ENCODE results near the gene DNAJC16. TPM values are rescaled to one million over a fixed set of nuclear protein-coding genes. Genes with fewer than 3 reads are reported as not detected.
"Not testable (repeated sequence)": the region's sequence is repeated elsewhere in the genome, so short reads cannot be mapped to it uniquely, and the experiment has no call there.

Gene DNAJC16
- total RNA-seq, 1 donor from 2014 or later = 35.9 TPM

DNA sequence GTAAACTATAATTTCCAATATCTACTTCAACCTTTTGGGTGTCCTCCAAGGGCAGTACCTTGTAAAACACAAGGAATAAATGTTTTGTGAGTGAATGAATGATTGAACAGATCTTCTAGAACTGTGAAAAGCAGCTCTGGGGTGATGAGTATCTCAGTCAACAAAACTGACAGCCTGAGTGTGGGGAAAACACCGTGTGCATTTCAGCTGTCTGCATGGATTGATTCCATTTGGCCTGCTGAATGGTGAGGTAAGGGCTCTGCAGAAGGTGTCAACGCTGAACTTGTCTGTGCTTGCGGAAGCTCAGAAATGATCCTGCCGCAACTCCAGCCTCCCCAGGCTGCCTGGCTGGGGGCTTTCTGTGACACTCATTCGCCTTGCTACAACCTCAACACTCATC is 65.6 kb downstream of the DNAJC16 start:
- DNase-seq = no peak
- H3K36me3 Mint-ChIP-seq (ENCODE audit: low read depth) = peaks cover 11% of the 10 kb centered on the region
- ChIA-PET POLR2A (interaction anchor here (0.6 to 1.0 kb wide), 3 partner anchors 13 to 24 kb away, joined by 3 to 9 read pairs (median 4); no protein-coding TSS in a partner anchor), CTCF (no interaction called here)
- H3K9me3 Mint-ChIP-seq = no peaks in the 10 kb centered on the region
- no peak for ATAC-seq (ENCODE audit: low read depth)
- intact Hi-C loops (cut with micrococcal nuclease) = no loop called here
- TF ChIP-seq CTCF (IDR thresholded peaks at IDR 0.05) = no peak
- H3K27ac Mint-ChIP-seq = no peak overlapping the region
- no peaks in the 10 kb centered on the region for H3K4me1 Mint-ChIP-seq
- H3K27me3 Mint-ChIP-seq = no peaks in the 10 kb centered on the region
- H3K4me3 Mint-ChIP-seq = no peak overlapping the region

- ChIA-PET CTCF (interaction anchor here (1.0 to 2.5 kb wide), 2 partner anchors 14 to 145 kb away, joined by 3 to 11 read pairs; no protein-coding TSS in a partner anchor), POLR2A (interaction anchor here (0.6 to 1.0 kb wide), 4 partner anchors 12 to 89 kb away, joined by 3 to 11 read pairs (median 3); no protein-coding TSS in a partner anchor)
- Mint-ChIP-seq H3K9me3 (no peaks in the 10 kb centered on the region), H3K36me3 (ENCODE audit: low read depth) (no peaks in the 10 kb centered on the region), H3K27ac (no peak overlapping the region), H3K27me3 (no peaks in the 10 kb centered on the region), H3K4me1 (no peaks in the 10 kb centered on the region), H3K4me3 (no peak overlapping the region)
- no peak for TF ChIP-seq CTCF (IDR thresholded peaks at IDR 0.05)
- ATAC-seq (ENCODE audit: low read depth) (no peak), DNase-seq (no peak)
- intact Hi-C loops (cut with micrococcal nuclease) = loop anchor here (1.0 kb wide), 1 partner anchor 145 kb away; no protein-coding TSS in a partner anchor
Observed at GRCh38 chr1:15595809-15596617, 69.4 kb downstream of the DNAJC16 start.

DNA sequence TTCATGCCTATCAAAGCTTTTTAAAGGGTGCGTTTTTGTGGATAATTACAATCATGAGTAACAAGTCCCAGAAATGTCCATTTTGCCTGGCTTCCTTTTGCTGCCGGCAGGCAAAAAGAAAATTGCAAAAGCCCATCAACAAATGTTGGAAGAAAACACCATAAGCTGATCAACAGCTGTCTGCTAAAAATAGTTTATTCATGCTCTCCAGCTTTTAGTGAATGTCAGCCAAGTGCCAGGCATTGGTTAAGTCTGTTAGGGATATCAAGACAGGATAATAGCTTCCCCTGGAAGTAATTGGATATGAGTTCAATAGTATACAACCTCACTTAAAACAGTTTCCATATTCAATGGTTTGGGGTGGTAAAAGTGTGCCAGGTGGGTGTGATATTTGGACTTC is 71.8 kb downstream of the DNAJC16 start:
- Mint-ChIP-seq H3K4me3 (no peak overlapping the region), H3K9me3 (no peaks in the 10 kb centered on the region), H3K36me3 (ENCODE audit: low read depth) (no peaks in the 10 kb centered on the region), H3K27ac (no peak overlapping the region), H3K4me1 (peaks cover 6% of the 10 kb centered on the region), H3K27me3 (no peaks in the 10 kb centered on the region)
- ChIA-PET CTCF (interaction anchor here (0.6 to 1.4 kb wide), 3 partner anchors 14 to 143 kb away, joined by 3 read pairs; no protein-coding TSS in a partner anchor), POLR2A (no interaction called here)
- no peak for TF ChIP-seq CTCF (IDR thresholded peaks at IDR 0.05)
- ATAC-seq (ENCODE audit: low read depth) = no peak
- intact Hi-C loops (cut with micrococcal nuclease) = no loop called here
- no peak for DNase-seq

DNA sequence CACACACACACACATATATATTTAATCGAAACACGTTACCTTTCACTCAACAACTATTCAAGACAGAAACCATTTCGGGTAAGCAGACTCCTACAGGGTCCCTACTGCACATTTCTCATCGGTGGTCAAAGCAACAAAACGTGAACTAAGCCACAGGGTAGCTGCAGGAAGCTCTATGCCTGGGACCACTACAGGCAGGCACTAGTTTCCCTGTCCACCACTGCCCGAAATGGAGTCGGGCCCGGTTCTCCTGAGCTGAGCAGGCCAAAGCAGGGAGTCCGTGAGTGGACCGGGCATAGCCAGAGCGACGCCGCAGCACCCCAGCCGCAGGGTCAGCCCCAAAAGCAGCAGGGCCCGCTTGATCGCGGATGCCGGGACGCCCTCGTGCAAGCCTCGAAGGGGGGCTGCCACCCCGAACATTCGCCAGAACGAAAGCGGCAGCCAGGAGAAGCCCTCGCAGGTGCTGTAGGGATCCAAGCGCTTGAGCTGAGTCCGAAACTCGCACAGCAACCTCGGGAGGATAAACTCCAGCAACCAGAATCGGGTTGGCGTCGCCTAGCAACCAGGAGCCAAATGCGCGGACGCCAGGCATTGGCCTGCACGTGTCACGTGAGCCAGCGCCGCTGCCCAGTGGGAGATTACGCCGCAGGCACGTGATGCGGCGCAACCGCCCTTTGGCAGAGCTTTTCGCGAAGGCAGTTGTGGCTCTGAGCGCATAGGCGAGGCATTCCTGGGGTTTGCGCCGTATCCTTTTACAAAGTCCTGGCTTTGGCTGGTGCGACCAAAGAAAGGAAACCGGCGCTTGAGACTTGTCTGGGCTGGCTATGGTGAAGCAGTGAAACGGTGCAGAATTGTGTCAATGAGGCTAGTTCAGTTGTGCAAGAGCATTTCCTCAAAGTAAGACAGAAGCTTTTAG is 76.7 kb downstream of the DNAJC16 start:
- H3K4me3 Mint-ChIP-seq = peak overlapping the region; percentile 85
- peak overlapping the region; percentile 81 for H3K27ac Mint-ChIP-seq
- intact Hi-C loops (cut with micrococcal nuclease) = loop anchor here (1.0 to 5.0 kb wide), 6 partner anchors 14 to 94 kb away; partner anchors contain the start of genes DDI2 and PLEKHM2
- H3K27me3 Mint-ChIP-seq = no peaks in the 10 kb centered on the region
- peaks cover 14% of the 10 kb centered on the region for H3K4me1 Mint-ChIP-seq
- peak; percentile 94 for ATAC-seq (ENCODE audit: low read depth)
- H3K9me3 Mint-ChIP-seq = no peaks in the 10 kb centered on the region
- TF ChIP-seq CTCF (IDR thresholded peaks at IDR 0.05) = no peak
- no peaks in the 10 kb centered on the region for H3K36me3 Mint-ChIP-seq (ENCODE audit: low read depth)
- CTCF ChIA-PET = interaction anchor here (0.6 to 1.2 kb wide), 4 partner anchors 9 to 88 kb away, joined by 3 read pairs; no protein-coding TSS in a partner anchor
- POLR2A ChIA-PET = interaction anchor here (0.7 to 2.6 kb wide), 17 partner anchors 9 to 837 kb away, joined by 3 to 70 read pairs (median 7); partner anchors contain the start of genes AGMAT, DDI2, DNAJC16 and NECAP2
- peak; percentile 87 for DNase-seq

DNA sequence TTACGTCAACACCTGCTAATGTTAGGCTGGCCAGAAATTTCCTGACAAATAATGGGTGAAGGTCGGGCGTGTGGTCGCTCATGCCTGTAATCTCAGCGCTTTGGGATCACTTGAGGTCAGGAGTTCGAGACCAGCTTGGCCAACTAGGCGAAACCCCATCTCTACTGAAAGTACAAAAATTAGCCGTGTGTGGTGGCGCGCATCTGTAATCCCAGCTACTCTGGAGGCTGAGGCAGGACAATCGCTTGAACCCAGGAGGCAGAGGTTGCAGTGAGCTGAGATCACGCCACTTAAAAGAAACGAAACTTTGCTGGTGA is 77.3 kb downstream of the DNAJC16 start:
- H3K9me3 Mint-ChIP-seq; ATAC-seq (ENCODE audit: low read depth); H3K36me3 Mint-ChIP-seq (ENCODE audit: low read depth); H3K27me3 Mint-ChIP-seq; DNase-seq: not testable (repeated sequence)
- H3K4me1 Mint-ChIP-seq = peaks cover 14% of the 10 kb centered on the region
- ChIA-PET CTCF (interaction anchor here (0.5 to 1.0 kb wide), 3 partner anchors 12 to 241 kb away, joined by 3 read pairs; no protein-coding TSS in a partner anchor), POLR2A (interaction anchor here (0.9 to 2.6 kb wide), 15 partner anchors 8 to 837 kb away, joined by 3 to 70 read pairs (median 7); partner anchors contain the start of genes AGMAT, DDI2, DNAJC16 and NECAP2)
- H3K4me3 Mint-ChIP-seq = peak overlapping the region; percentile 85
- intact Hi-C loops (cut with micrococcal nuclease) = loop anchor here (1.0 to 5.0 kb wide), 6 partner anchors 13 to 93 kb away; partner anchors contain the start of genes DDI2 and PLEKHM2
- peak overlapping the region; percentile 81 for H3K27ac Mint-ChIP-seq

GRCh38 chr1:15604400-15604799 is 77.8 kb downstream of the DNAJC16 start:
- H3K36me3 Mint-ChIP-seq (ENCODE audit: low read depth); DNase-seq; H3K27ac Mint-ChIP-seq; ATAC-seq (ENCODE audit: low read depth); H3K9me3 Mint-ChIP-seq; H3K27me3 Mint-ChIP-seq: not testable (repeated sequence)
- intact Hi-C loops (cut with micrococcal nuclease) = loop anchor here (5.0 kb wide), 1 partner anchor 93 kb away; no protein-coding TSS in a partner anchor
- Mint-ChIP-seq H3K4me1 (peaks cover 14% of the 10 kb centered on the region), H3K4me3 (peak overlapping the region; percentile 85)
- ChIA-PET CTCF (interaction anchor here (0.5 to 1.0 kb wide), 3 partner anchors 12 to 240 kb away, joined by 3 read pairs; no protein-coding TSS in a partner anchor), POLR2A (interaction anchor here (1.2 to 2.6 kb wide), 8 partner anchors 11 to 836 kb away, joined by 3 to 70 read pairs (median 10); partner anchors contain the start of genes AGMAT, DDI2, DNAJC16 and NECAP2)

Measured in activated B cell treated with CpG ODN at 0.5 μM for 24 hours (primary cell).